ENCODE results near the gene HIKESHI.

DNA sequence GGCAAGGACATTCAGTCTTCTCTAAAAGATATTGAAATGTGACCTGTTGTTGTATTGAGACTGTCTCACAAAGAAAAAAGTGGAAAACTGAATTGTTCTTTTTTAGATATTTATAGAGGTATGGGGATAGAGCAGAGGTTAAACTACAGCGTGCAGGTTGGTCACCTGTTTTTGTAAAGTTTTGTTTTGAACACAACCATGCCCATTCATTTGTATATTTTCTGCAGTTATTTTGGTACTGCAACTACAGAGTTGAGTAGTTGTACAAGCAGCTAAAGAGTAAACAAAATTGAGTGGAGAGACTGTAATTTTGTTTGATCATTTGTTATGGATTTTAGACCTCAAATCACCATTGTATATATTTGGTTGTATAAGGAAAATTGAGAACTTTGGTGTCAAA lies 46.1 kb upstream of the HIKESHI start:
- TF ChIP-seq, protein P1, sequence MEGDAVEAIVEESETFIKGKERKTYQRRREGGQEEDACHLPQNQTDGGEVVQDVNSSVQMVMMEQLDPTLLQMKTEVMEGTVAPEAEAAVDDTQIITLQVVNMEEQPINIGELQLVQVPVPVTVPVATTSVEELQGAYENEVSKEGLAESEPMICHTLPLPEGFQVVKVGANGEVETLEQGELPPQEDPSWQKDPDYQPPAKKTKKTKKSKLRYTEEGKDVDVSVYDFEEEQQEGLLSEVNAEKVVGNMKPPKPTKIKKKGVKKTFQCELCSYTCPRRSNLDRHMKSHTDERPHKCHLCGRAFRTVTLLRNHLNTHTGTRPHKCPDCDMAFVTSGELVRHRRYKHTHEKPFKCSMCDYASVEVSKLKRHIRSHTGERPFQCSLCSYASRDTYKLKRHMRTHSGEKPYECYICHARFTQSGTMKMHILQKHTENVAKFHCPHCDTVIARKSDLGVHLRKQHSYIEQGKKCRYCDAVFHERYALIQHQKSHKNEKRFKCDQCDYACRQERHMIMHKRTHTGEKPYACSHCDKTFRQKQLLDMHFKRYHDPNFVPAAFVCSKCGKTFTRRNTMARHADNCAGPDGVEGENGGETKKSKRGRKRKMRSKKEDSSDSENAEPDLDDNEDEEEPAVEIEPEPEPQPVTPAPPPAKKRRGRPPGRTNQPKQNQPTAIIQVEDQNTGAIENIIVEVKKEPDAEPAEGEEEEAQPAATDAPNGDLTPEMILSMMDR (IDR thresholded peaks at IDR 0.05): no peak
- no peak for TF ChIP-seq POLR2A (IDR thresholded peaks at IDR 0.05)

All from Peyer's patch (tissue), 4 donors.